Activated naive CD4-positive, alpha-beta T cell treated with anti-CD3 and anti-CD28 coated beads, Interleukin-2, amount 10 ng/mL, durations not matched to agents 7 days and 5 days (primary cell): ENCODE measurements around the gene MAGED1.
A peak's percentile ranks its signal among the peaks of the same experiment; 100 is the strongest.
"Not testable (repeated sequence)": the region's sequence is repeated elsewhere in the genome, so short reads cannot be mapped to it uniquely, and the experiment has no call there.

Experiments used
- CTCF ChIA-PET: fragments of 350-600 bp; sonication (Branson Sonifier 250); formaldehyde crosslinking; loops from one replicate; lab custom pipeline; 2021; ENCODE audit warnings: antibody characterized with exemption; lab: Charles Lee
- DNase-seq: peaks from one replicate; pipeline ENCODE4 v3.0.0-alpha.2; 2020
- H3K27ac Mint-ChIP-seq: one replicate; pipeline ENCODE4 v1.8.0; 2021; ENCODE audit warnings: mild to moderate bottlenecking, moderate library complexity, mixed read lengths
- H3K27me3 Mint-ChIP-seq: one replicate; pipeline ENCODE4 v1.8.0; 2021; ENCODE audit warnings: mild to moderate bottlenecking, mixed read lengths
- H3K36me3 Mint-ChIP-seq: one replicate; pipeline ENCODE4 v1.8.0; 2021; ENCODE audit warnings: mixed read lengths
- H3K4me1 Mint-ChIP-seq: one replicate; pipeline ENCODE4 v1.8.0; 2021; ENCODE audit warnings: mixed read lengths
- H3K4me3 Mint-ChIP-seq: one replicate; pipeline ENCODE4 v1.8.0; 2021; ENCODE audit warnings: mild to moderate bottlenecking, moderate library complexity, mixed read lengths
- H3K9me3 Mint-ChIP-seq: one replicate; pipeline ENCODE4 v1.8.0; 2021; ENCODE audit warnings: mixed read lengths

Gene MAGED1

DNA sequence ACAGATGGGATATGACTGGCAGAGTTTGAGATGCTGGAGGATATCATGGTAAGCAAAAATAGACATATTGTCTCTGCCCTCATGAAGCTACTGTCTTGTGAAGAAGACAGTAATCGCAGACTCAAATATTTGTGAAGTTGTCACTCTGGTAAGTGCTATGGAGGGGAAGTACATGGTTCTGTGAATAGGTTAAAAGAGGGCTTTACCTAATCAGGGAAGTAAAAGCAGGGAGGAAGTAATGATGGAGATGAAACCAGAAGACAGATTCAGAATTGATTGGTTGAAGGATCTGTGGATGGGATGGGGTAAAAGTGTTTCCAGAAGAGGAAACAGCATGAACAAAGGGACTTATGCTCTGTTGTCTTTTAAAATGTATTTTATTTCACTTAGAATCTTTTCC lies 19.3 kb upstream of the MAGED1 start:
- Mint-ChIP-seq H3K9me3 (no peaks in the 10 kb centered on the region), H3K4me3 (no peak overlapping the region), H3K4me1 (no peaks in the 10 kb centered on the region), H3K27me3 (no peaks in the 10 kb centered on the region), H3K36me3 (peaks cover 3% of the 10 kb centered on the region), H3K27ac (peak overlapping the region; percentile 75)
- CTCF ChIA-PET, result no interaction called here
- DNase-seq, result no peak

DNA sequence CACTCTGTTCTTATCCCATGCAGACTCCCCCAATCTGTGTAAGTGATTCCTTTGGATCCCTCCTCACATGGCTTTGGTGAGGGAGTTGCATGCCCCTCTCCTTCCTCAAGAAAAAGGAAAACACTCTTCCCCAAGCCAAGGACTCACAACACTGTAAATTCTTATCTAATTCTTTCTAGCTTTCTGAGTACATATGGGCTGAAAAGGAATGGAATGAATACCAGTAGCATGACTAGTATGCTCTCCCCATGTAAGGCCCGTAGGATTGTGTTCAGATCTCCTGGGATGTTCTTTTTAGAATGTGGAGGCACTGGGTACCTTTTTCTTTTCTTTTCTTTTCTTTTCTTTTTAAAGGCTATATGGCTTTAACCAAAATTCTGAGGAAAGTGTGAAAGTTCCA lies 17.0 kb upstream of the MAGED1 start:
- Mint-ChIP-seq H3K27me3 (no peaks in the 10 kb centered on the region), H3K27ac (no peak overlapping the region), H3K36me3 (no peaks in the 10 kb centered on the region)

DNA sequence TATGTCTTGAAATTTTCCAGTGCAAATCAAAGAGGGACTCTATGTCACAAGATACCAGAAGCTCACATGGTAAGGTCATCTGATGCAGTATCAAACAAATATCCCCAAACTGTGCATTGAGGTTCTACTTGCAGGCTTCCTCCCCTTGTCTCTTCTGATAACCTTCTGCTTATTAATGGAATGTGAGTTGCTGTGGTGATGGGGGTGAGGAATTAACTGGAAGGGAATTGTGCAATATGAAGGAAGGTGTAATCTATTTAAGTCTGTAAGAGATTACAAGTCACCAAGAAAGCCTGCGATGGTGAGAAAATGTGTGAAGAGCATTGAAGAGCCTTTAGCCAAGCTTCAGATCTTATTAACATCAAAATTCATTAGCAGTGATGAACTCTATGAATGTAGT lies 15.4 kb upstream of the MAGED1 start:
- Mint-ChIP-seq H3K27ac (no peak overlapping the region), H3K36me3 (no peaks in the 10 kb centered on the region), H3K27me3 (no peaks in the 10 kb centered on the region), H3K9me3 (no peaks in the 10 kb centered on the region), H3K4me1 (no peaks in the 10 kb centered on the region), H3K4me3 (no peak overlapping the region)
- no peak for DNase-seq
- CTCF ChIA-PET, result no interaction called here

More for the DNA sequence above, 17.0 kb upstream of the MAGED1 start:
- Mint-ChIP-seq H3K9me3 (no peaks in the 10 kb centered on the region), H3K4me3 (no peak overlapping the region), H3K4me1 (no peaks in the 10 kb centered on the region)
- DNase-seq, result no peak
- CTCF ChIA-PET, result no interaction called here

DNA sequence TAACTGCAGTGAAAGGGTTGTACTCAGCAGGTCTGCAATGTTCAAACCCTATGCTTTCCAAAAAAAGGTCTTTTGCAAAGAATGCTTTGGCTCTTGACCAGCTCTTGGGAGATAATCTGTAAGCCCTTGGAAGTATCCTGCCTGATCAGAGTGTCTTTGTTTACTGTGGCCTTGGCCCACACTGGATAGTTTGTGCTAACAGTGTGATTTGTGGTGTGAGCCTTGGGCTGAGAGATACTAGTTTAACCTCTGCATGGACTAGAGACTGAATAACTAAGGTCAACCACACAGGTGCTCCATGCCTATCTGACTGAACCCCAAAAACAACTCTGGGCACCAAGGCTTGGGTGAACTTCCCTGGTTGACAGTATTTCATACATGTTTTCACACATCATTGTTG lies 3.6 kb upstream of the MAGED1 start:
- Mint-ChIP-seq H3K27ac (no peak overlapping the region), H3K4me3 (no peak overlapping the region), H3K36me3 (no peaks in the 10 kb centered on the region), H3K4me1 (peaks cover 33% of the 10 kb centered on the region), H3K27me3 (no peaks in the 10 kb centered on the region), H3K9me3 (no peaks in the 10 kb centered on the region)
- no peak for DNase-seq
- CTCF ChIA-PET, result no interaction called here

DNA sequence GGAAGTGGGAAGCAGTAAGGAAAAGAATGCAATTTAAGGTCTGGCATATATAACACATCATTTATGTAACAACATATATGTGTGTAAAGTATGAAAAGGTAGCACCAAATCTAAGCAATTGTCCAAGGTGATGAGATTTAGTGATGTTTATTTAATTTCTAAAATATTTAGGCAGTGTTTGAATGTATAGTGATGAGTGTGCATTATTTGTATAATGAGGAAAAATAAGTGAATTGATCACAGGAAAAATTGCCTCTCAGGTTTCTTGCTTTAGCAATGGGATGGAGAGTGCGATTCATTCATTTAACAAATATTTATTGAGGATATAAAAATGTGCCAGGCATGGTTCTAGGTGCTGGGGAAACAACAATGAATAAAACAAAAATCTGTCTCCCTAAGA lies 2.2 kb upstream of the MAGED1 start:
- H3K36me3 Mint-ChIP-seq, result no peaks in the 10 kb centered on the region
- H3K4me3 Mint-ChIP-seq, result no peak overlapping the region
- H3K27me3 Mint-ChIP-seq, result no peaks in the 10 kb centered on the region
- no peaks in the 10 kb centered on the region for H3K9me3 Mint-ChIP-seq
- H3K27ac Mint-ChIP-seq, result no peak overlapping the region
- CTCF ChIA-PET, result no interaction called here
- H3K4me1 Mint-ChIP-seq, result peaks cover 35% of the 10 kb centered on the region
- DNase-seq, result no peak

DNA sequence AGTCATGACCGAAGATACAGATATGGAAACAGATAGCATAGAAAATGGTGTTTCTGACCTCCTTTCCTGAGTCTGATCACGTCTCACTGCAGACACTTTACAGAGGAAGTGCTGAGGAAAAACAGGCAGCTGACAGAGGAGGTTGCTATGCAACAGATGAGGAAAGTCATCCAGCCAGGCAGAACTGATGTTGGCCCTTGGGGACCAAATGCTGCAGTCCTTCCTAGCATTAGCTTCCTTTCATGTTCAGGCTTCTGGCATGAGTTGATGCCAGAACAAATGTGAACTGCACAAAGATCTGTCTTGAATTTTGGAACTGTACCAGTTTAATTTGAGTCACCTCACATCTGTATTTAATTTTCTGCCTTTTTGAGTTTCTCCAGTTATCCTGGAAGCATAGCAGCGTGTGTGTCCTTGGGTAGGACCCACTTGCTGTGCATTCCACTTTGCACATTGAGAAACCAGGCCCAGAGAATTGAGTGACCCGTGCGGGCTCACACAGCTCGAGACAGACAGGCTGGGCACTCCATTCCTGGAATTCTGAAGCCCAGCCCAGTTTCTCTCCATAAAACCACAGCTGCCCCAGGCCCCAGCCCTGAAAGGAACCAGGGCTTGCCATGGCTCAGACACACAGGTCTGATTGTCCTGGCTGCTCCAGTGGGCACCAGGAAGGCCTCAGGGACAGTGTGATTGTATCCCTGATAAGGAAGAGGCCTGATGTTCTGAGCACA lies 1.4 kb upstream of the MAGED1 start:
- CTCF ChIA-PET, result no interaction called here
- H3K27me3 Mint-ChIP-seq, result no peaks in the 10 kb centered on the region
- H3K4me3 Mint-ChIP-seq, result no peak overlapping the region
- no peaks in the 10 kb centered on the region for H3K36me3 Mint-ChIP-seq
- no peak overlapping the region for H3K27ac Mint-ChIP-seq
- peaks cover 35% of the 10 kb centered on the region for H3K4me1 Mint-ChIP-seq
- no peaks in the 10 kb centered on the region for H3K9me3 Mint-ChIP-seq
- DNase-seq, result no peak

DNA sequence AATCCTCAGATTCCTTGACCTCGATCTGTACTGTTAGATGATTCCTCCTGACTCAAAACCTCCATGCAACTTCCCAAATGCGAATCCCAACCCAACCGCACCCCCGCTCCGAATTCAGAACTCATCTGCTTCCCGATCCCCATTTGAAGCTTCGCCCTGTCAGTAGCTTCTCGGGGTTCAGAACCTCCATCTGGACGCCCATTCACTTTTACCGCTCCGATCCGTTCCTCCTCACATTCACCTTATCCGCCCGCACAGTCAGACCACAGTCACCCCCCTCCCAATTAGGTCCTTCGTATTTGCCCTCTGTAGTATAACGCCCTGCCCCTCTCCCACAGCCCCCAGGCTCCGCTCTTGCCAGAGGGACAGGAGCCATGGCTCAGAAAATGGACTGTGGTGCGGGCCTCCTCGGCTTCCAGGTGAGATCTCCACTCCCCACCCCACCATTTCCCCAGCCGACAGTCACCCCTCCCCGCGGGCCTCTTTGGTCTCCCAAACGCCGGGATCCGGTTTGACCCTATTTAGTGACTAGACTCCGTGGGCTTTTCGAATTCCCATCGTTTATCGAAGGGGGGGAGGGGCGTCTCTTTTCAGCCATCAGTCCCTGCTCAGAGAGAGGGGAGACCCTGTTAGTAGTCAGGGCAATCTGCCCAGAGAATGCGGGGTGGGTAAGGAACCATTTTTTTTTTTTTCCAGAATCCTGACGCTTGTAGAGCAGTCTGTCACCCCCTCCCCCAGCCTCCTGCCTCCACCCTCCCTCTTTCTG lies 691 bp downstream of the MAGED1 start:
- peak overlapping the region; percentile 71 for H3K27ac Mint-ChIP-seq
- H3K9me3 Mint-ChIP-seq, result no peaks in the 10 kb centered on the region
- no peaks in the 10 kb centered on the region for H3K27me3 Mint-ChIP-seq
- peaks cover 35% of the 10 kb centered on the region for H3K4me1 Mint-ChIP-seq
- H3K4me3 Mint-ChIP-seq, result peak overlapping the region; percentile 91
- CTCF ChIA-PET, result no interaction called here
- peak; percentile 21 for DNase-seq
- H3K36me3 Mint-ChIP-seq, result peaks cover 7% of the 10 kb centered on the region

DNA sequence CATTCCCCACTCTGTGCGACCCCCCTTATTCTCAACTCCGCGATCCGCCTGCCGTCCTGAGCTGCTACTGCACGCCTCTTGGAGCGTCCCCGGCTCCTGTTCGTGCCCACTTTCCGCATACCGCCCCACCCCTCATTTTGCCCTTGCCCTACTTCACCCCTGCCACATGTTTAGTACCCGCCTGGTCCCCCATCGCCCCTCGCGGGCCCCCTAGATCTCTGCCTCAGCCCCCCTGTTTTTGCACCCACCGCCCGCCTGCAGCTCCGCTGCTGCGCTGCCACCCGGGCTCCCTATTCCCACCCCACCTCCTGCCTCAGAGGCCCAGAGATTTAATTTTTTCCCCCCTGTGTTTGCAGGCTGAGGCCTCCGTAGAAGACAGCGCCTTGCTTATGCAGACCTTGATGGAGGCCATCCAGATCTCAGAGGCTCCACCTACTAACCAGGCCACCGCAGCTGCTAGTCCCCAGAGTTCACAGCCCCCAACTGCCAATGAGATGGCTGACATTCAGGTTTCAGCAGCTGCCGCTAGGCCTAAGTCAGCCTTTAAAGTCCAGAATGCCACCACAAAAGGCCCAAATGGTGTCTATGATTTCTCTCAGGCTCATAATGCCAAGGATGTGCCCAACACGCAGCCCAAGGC lies 1.4 kb downstream of the MAGED1 start:
- H3K4me1 Mint-ChIP-seq, result peaks cover 35% of the 10 kb centered on the region
- DNase-seq, result no peak
- H3K4me3 Mint-ChIP-seq, result peak overlapping the region; percentile 91
- H3K27ac Mint-ChIP-seq, result peak overlapping the region; percentile 14
- peaks cover 7% of the 10 kb centered on the region for H3K36me3 Mint-ChIP-seq
- CTCF ChIA-PET, result interaction anchor here (0.7 kb wide), 1 partner anchor 286 kb away, joined by 3 read pairs; no protein-coding TSS in a partner anchor
- no peaks in the 10 kb centered on the region for H3K9me3 Mint-ChIP-seq
- H3K27me3 Mint-ChIP-seq, result no peaks in the 10 kb centered on the region

DNA sequence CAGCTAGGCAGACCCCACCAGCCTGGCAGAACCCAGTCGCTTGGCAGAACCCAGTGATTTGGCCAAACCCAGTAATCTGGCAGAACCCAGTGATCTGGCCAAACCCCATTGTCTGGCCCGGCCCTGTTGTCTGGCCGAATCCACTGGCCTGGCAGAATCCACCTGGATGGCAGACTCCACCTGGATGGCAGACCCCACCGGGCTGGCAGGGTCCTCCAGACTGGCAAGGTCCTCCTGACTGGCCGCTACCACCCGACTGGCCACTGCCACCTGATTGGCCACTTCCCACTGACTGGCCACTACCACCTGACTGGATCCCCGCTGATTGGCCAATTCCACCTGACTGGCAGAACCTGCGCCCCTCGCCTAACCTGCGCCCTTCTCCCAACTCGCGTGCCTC lies 3.2 kb downstream of the MAGED1 start:
- Mint-ChIP-seq H3K4me3 (no peak overlapping the region), H3K4me1 (peaks cover 29% of the 10 kb centered on the region), H3K9me3 (no peaks in the 10 kb centered on the region), H3K27ac (no peak overlapping the region), H3K27me3 (no peaks in the 10 kb centered on the region), H3K36me3 (peaks cover 14% of the 10 kb centered on the region)
- no peak for DNase-seq
- CTCF ChIA-PET, result no interaction called here

DNA sequence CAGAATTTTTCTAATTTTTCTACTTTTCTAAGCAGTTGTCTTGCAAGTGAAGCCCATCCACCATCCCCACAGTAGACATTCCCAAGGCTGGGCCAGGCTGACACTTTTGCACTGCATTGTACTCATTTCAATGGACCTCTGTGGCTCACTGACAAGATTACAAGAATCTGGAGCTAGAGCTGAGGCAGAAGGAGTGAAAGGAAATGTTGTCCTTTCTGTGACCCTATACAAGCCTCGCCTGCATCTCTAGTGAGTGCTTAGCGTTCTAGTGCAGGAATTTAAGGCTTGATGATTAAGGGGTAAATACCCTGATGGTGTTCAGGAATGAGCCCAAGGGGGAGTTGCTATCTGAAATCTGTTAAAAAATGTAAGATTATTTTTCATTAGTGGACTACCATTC lies 6.3 kb downstream of the MAGED1 start:
- CTCF ChIA-PET, result no interaction called here
- Mint-ChIP-seq H3K4me3 (no peak overlapping the region), H3K36me3 (peaks cover 23% of the 10 kb centered on the region), H3K4me1 (peaks cover 9% of the 10 kb centered on the region), H3K27ac (no peak overlapping the region), H3K27me3 (no peaks in the 10 kb centered on the region), H3K9me3 (no peaks in the 10 kb centered on the region)
- DNase-seq, result no peak

DNA sequence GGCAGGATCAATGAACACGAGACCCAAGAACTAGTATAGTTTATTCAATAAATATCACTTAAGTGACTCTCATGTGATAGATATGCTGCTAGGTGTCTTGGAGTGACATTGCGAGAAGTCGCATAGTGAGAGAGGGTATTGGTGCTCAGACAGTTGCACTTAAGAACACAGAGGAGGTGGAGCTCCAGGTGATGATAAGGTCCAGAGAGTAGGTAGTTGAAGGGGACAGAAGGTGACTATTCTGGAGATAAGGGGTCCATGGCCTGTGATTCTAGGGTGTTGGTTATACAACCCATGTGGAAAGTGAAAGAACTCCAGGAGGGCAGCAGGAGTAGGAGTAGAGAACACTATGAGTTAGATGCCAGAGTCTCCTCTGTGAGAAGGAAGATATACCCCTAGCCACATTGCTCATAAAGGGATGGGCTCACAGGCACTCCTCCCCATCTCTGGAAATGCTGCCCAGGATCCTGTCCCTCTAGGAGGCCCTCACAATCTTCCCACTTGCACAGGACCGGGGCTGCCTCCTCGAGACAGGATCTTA lies 9.2 kb downstream of the MAGED1 start:
- CTCF ChIA-PET, result no interaction called here
- DNase-seq, result no peak
- H3K4me3 Mint-ChIP-seq, result no peak overlapping the region
- no peak overlapping the region for H3K27ac Mint-ChIP-seq
- H3K9me3 Mint-ChIP-seq, result no peaks in the 10 kb centered on the region
- no peaks in the 10 kb centered on the region for H3K27me3 Mint-ChIP-seq
- H3K4me1 Mint-ChIP-seq, result peaks cover 7% of the 10 kb centered on the region
- H3K36me3 Mint-ChIP-seq, result peaks cover 19% of the 10 kb centered on the region

DNA sequence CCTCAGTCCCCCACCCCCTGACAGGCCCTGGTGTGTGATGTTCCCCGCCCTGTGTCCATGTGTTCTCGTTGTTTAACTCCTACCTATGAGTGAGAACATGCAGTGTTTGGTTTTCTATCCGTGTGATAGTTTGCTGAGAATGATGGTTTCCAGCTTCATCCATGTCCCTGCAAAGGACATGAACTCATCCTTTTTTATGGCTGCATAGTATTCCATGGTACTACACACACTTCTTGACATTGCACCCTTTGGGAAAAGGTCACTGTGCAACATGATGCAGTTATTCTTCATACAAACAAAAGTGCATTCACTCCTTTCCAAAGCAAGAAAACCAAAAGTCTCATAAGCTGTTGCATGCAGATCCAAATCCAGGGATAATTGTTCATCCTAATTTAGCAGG lies 11.7 kb downstream of the MAGED1 start:
- DNase-seq, H3K4me3 Mint-ChIP-seq, H3K9me3 Mint-ChIP-seq, H3K27me3 Mint-ChIP-seq, H3K27ac Mint-ChIP-seq, CTCF ChIA-PET, H3K4me1 Mint-ChIP-seq: not testable (repeated sequence)
- H3K36me3 Mint-ChIP-seq, result peaks cover 17% of the 10 kb centered on the region

DNA sequence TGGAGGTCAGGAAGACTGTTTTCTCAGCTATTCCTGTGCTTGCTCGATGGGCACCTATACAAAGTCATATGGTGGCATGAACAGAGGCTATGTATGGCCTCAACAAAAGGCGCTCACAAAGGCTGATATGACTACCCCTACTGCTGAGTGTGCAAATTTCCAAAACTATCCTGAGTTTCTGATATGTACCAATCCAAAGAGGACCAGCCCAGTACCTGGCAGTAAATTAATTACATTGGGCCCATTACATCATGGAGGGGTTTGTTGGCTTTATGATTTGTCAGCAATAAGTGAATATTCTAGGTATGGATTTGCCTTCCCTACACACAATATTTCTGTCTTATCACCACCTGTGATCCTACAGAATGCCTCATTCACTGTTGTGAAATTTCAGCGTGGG lies 12.3 kb downstream of the MAGED1 start:
- no peaks in the 10 kb centered on the region for H3K9me3 Mint-ChIP-seq
- H3K36me3 Mint-ChIP-seq, result peaks cover 17% of the 10 kb centered on the region
- H3K27me3 Mint-ChIP-seq, result no peaks in the 10 kb centered on the region
- peaks cover 7% of the 10 kb centered on the region for H3K4me1 Mint-ChIP-seq
- H3K4me3 Mint-ChIP-seq, result no peak overlapping the region
- CTCF ChIA-PET, result no interaction called here
- no peak for DNase-seq
- no peak overlapping the region for H3K27ac Mint-ChIP-seq

DNA sequence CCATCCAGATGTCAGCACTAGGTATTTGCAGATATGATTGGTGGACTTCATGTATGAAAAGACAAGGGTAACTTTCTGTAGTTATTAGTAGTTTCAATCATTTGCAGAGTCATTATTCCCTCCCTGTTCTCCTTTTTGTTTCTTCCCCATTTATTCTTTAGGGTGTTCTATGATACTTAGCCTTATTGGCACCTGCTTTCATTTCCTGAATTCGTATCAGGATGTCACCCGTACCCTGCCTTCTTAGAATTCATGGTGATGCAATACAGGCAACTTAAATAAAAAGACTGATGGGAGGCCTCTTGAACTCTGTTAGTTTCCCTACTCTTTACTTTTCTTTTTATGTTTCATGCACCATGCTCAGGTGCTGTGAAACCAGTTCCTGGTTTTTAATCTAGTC lies 24.2 kb downstream of the MAGED1 start:
- CTCF ChIA-PET, result no interaction called here
- no peaks in the 10 kb centered on the region for H3K27me3 Mint-ChIP-seq
- H3K27ac Mint-ChIP-seq, result no peak overlapping the region
- no peak overlapping the region for H3K4me3 Mint-ChIP-seq
- H3K4me1 Mint-ChIP-seq, result peaks cover 14% of the 10 kb centered on the region
- DNase-seq, result no peak
- H3K36me3 Mint-ChIP-seq, result no peaks in the 10 kb centered on the region
- H3K9me3 Mint-ChIP-seq, result peaks cover 3% of the 10 kb centered on the region
